ENCODE results near the gene BUD31.

GRCh38 chr7:99468336-99468918 lies 59.7 kb downstream of the BUD31 start:
- TF ChIP-seq GATA2 (IDR thresholded peaks at IDR 0.05; ENCODE audit: low read depth, low read length) (no peak), GATA3 (IDR thresholded peaks at IDR 0.05; ENCODE audit: low read depth, low read length) (no peak)

Data from SH-SY5Y (cell line).